Endothelial cell of umbilical vein (primary cell): ENCODE measurements around the gene BAD. TPM values are rescaled to one million over a fixed set of nuclear protein-coding genes. Genes with fewer than 3 reads are reported as not detected.

ENCODE experiments used
- BruUV-seq: library from RNA; stranded (reverse); fragments of 400-500 nt; replicated peaks from 2 replicates; lab custom pipeline; 2021; lab: Mats Ljungman, UMichigan
- CTCF ChIA-PET: fragments of 300-600, 350-600 bp; sonication (Branson Sonifier 250); formaldehyde crosslinking; loops from one replicate; lab custom pipeline; 2021; ENCODE audit warnings: antibody characterized with exemption, inconsistent platforms; lab: Charles Lee
- POLR2A ChIA-PET: fragments of 300-600, 350-600 bp; sonication (Branson Sonifier 250); formaldehyde crosslinking; loops from one replicate; lab custom pipeline; 2021; ENCODE audit warnings: antibody characterized with exemption, inconsistent platforms; lab: Charles Lee
- DNase-seq: peaks from one replicate; pipeline ENCODE4 v3.0.0-alpha.2; 2011; ENCODE audit warnings: low read depth, low spot score
- FAIRE-seq: peaks from 2 replicates; lab custom pipeline; 2011; peaks lifted over from hg19 to GRCh38; lab: Jason Lieb, UNC
- H2AFZ ChIP-seq: 2 replicates; pipeline ENCODE4 v1.6.0; 2012; ENCODE audit warnings: low read depth, low read length, control low read depth, inconsistent platforms
- H3K27ac ChIP-seq: 2 replicates; pipeline ENCODE4 v1.5.1; 2011; ENCODE audit warnings: low read depth, mild to moderate bottlenecking, control low read depth, low read length, moderate library complexity; ENCODE audit not compliant: insufficient read depth
- H3K27me3 ChIP-seq, 2 experiments: 2 replicates each; pipeline versions ENCODE4 v1.6.0 to v1.6.1; 2011; ENCODE audit warnings: low read length in 2 of 2, mixed read lengths in 1 of 2; ENCODE audit not compliant: control insufficient read depth in 2 of 2, insufficient read depth in 2 of 2
- H3K36me3 ChIP-seq, 2 experiments: 2 replicates in 1 of 2; 3 replicates in 1 of 2; pipeline ENCODE4 v1.5.1; 2011; ENCODE audit warnings: low read length in 2 of 2, mild to moderate bottlenecking in 1 of 2, moderate library complexity in 1 of 2; ENCODE audit not compliant: control insufficient read depth in 2 of 2, insufficient read depth in 2 of 2; ENCODE audit errors: extremely low read depth in 1 of 2
- H3K4me1 ChIP-seq: 3 replicates; pipeline ENCODE4 v1.5.1; 2011; ENCODE audit warnings: mild to moderate bottlenecking, low read length; ENCODE audit not compliant: control insufficient read depth, insufficient read depth; ENCODE audit errors: extremely low read depth
- H3K4me2 ChIP-seq: 2 replicates; pipeline ENCODE4 v1.6.1; 2011; ENCODE audit warnings: low read length, control low read depth, mixed read lengths; ENCODE audit not compliant: insufficient read depth
- H3K4me3 ChIP-seq, 3 experiments: fragments of 200-600 bp in 1 of 3; sonication (generic), shearing (Covaris generic) in 1 of 3; replicated peaks in 1 of 3; 2 replicates each; pipeline ENCODE4 v1.5.1; 2011 to 2016; ENCODE audit warnings: control low read depth in 3 of 3, low read length in 3 of 3, mild to moderate bottlenecking in 2 of 3, inconsistent platforms in 1 of 3, low read depth in 1 of 3, moderate library complexity in 1 of 3; ENCODE audit not compliant: insufficient read depth in 1 of 3
- H3K79me2 ChIP-seq: 2 replicates; pipeline ENCODE4 v1.6.0; 2012; ENCODE audit warnings: low read length, inconsistent platforms; ENCODE audit not compliant: control insufficient read depth, insufficient read depth
- H3K9ac ChIP-seq: replicated peaks from 2 replicates; pipeline ENCODE3; 2011; ENCODE audit warnings: low read length, control low read depth; ENCODE audit not compliant: insufficient read depth; ENCODE audit errors: extremely low read depth
- H3K9me1 ChIP-seq: replicated peaks from 3 replicates; pipeline ENCODE4 v1.6.0; 2011; ENCODE audit warnings: mild to moderate bottlenecking, low read length; ENCODE audit not compliant: control insufficient read depth, insufficient read depth; ENCODE audit errors: extremely low read depth
- H3K9me3 ChIP-seq: replicated peaks from 2 replicates; pipeline ENCODE4 v1.5.1; 2012; ENCODE audit warnings: low read length, inconsistent platforms; ENCODE audit not compliant: control insufficient read depth, insufficient read depth
- H4K20me1 ChIP-seq: replicated peaks from 2 replicates; pipeline ENCODE3; 2011; ENCODE audit warnings: mild to moderate bottlenecking, low read length; ENCODE audit not compliant: control insufficient read depth, insufficient read depth; ENCODE audit errors: extremely low read depth
- CTCF ChIP-seq, 2 donors: IDR thresholded peaks; 1 replicate in 1 of 2; 2 replicates in 1 of 2; pipeline ENCODE4 v1.5.1; 2011; ENCODE audit warnings: low read length in 2 of 2, mild to moderate bottlenecking in 2 of 2, moderate library complexity in 2 of 2, control low read depth in 1 of 2, inconsistent platforms in 1 of 2, low read depth in 1 of 2; ENCODE audit not compliant: insufficient read depth in 1 of 2; ENCODE audit errors: extremely low read depth in 1 of 2
- EZH2 ChIP-seq: IDR thresholded peaks from 2 replicates; pipeline ENCODE4 v1.6.1; 2012; ENCODE audit warnings: borderline replicate concordance, low read depth, mild to moderate bottlenecking, moderate library complexity, low read length, inconsistent platforms; ENCODE audit not compliant: severe bottlenecking
- FOS ChIP-seq: IDR thresholded peaks from 2 replicates; pipeline ENCODE4 v1.6.1; 2011; ENCODE audit warnings: mild to moderate bottlenecking, low read length, moderate library complexity, borderline replicate concordance; ENCODE audit not compliant: insufficient read depth
- GATA2 ChIP-seq: IDR thresholded peaks from 2 replicates; pipeline ENCODE4 v1.7.0; 2011; ENCODE audit warnings: low read depth, mild to moderate bottlenecking, moderate library complexity, mixed read lengths, low read length; ENCODE audit not compliant: insufficient read length, insufficient read depth
- JUN ChIP-seq: IDR thresholded peaks from 2 replicates; pipeline ENCODE4 v1.6.1; 2011; ENCODE audit warnings: borderline replicate concordance, low read depth; ENCODE audit not compliant: insufficient read length, insufficient read depth
- MAX ChIP-seq: IDR thresholded peaks from 2 replicates; pipeline ENCODE4 v1.6.1; 2011; ENCODE audit not compliant: insufficient read depth, insufficient read length
- MYC ChIP-seq: IDR thresholded peaks from one replicate; pipeline ENCODE4 v1.6.1; 2011; ENCODE audit warnings: mild to moderate bottlenecking, low read depth, low read length
- POLR2A ChIP-seq: IDR thresholded peaks from 2 replicates; pipeline ENCODE4 v1.6.1; 2012; ENCODE audit warnings: low read depth, mild to moderate bottlenecking, control low read depth, low read length
- POLR2AphosphoS5 ChIP-seq: IDR thresholded peaks from 2 replicates; pipeline ENCODE4 v1.6.1; 2012; ENCODE audit warnings: low read depth, mild to moderate bottlenecking, control low read depth, low read length, moderate library complexity; ENCODE audit not compliant: insufficient read depth
- dilution Hi-C: fragments of 300-500 bp; cut with MboI; formaldehyde crosslinking; loops from one replicate; pipeline ENCODE4 v1.15.0; 2019; ENCODE audit warnings: low sequenced_read_pairs; ENCODE audit not compliant: extremely low pct_ligation_motif_present
- intact Hi-C: fragments of 100-400 bp; cut with micrococcal nuclease; formaldehyde crosslinking; loops from one replicate; pipeline ENCODE4 v1.10.0; 2022
- polyA plus RNA-seq, 4 experiments: library from polyadenylated mRNA; depleted of rRNA in 3 of 4; stranded (reverse) in 3 of 4; unstranded in 1 of 4; fragments of >200 nt; gene quantifications; 2 replicates each; pipeline versions ENCODE4 v1.2.1 to v1.2.3, GENCODE V29; 2011 to 2012; ENCODE audit warnings: missing spikeins in 1 of 4
- total RNA-seq: library from RNA; stranded (reverse); gene quantifications from 2 replicates; pipeline ENCODE4 v1.2.3, GENCODE V29; 2021

BAD gene
- total and polyA plus RNA-seq, 2 donors (not counting 3 experiments of a cell fraction or from before 2014, with no cell fraction given), result 65.3 to 88.0 TPM

DNA sequence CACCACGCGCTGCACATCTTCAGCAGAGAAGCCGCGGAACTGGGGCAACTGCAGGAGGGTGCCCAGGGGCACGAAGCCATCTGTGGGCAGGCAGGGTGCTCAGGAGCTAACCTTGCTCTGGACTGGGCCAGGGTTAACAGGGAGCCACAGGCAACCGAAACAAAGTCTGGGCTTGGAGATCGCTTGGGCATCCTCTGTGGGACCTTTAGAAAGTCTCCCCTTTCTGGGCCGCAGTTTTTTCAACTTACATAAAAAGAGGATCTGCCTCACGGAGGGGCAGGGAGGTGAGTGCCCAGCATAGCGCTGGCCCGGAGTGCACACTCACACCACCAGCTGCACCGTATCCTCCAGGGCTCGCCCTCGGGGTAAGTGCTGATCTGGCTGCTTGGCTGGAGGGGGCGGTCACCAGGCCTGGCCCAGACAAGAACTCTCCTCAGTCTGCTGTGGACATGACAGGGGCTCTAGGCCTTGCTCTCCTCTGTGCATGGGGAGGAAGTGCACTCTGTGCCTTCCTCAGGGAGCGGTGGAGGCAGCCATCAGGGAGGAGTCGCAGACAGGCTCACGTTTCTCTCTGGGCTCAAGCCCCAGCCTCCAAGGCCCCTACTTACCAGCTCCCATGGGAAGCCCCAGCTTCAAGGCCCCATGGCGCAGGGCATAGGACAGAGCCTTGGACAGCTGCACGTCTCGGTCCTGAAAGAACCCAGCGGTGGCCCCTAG, 59.4 kb downstream of the BAD start:
- TF ChIP-seq CTCF (IDR thresholded peaks at IDR 0.05; ENCODE audit: extremely low read depth in 1 of 2, insufficient read depth in 1 of 2, low read depth in 1 of 2, low read length in 2 of 2) (no peak), EZH2 (no peak), JUN (no peak), MYC (no peak), POLR2A (no peak), MAX (no peak), FOS (no peak), GATA2 (no peak), POLR2AphosphoS5 (no peak)
- peaks cover 13% of the 10 kb centered on the region for H3K4me1 ChIP-seq
- no peaks in the 10 kb centered on the region for H3K9me3 ChIP-seq
- no TSS peak for BruUV-seq
- CTCF ChIA-PET, result interaction anchor here (1.5 to 3.2 kb wide), 3 partner anchors 19 to 76 kb away, joined by 4 to 35 read pairs (median 5); partner anchors contain the start of gene FERMT3
- no peaks in the 10 kb centered on the region for H3K9me1 ChIP-seq
- H3K27me3 ChIP-seq, result no peaks in the 10 kb centered on the region
- H3K27ac ChIP-seq, result peak overlapping the region; percentile 55
- dilution Hi-C loops (no loop called here), intact Hi-C loops (no loop called here)
- H3K4me3 ChIP-seq, result peak overlapping the region; percentile 62 to 70 (median 66)
- H3K79me2 ChIP-seq, result peaks cover 8% of the 10 kb centered on the region
- DNase-seq, result no peak
- peaks cover 0 to 6% of the 10 kb centered on the region in 2 experiments for H3K36me3 ChIP-seq
- H3K9ac ChIP-seq, result no peak overlapping the region
- H3K4me2 ChIP-seq, result peak overlapping the region; percentile 73
- no peaks in the 10 kb centered on the region for H4K20me1 ChIP-seq
- H2AFZ ChIP-seq, result no peak overlapping the region
- POLR2A ChIA-PET, result no interaction called here
- no peak for FAIRE-seq
